CD4-positive, alpha-beta T cell (primary cell): Measurements from ENCODE around the gene TRIM66. TPM values are rescaled to one million over a fixed set of nuclear protein-coding genes. Genes with fewer than 3 reads are reported as not detected.

Experiments used
- ATAC-seq: fragments of 200-7000 bp; cut with Tn5 transposase; one replicate; pipeline ENCODE4 v1.10.0; 2022; ENCODE audit warnings: mild to moderate bottlenecking; ENCODE audit not compliant: poor library complexity
- CTCF ChIA-PET: fragments of 350-600 bp; sonication (Branson Sonifier 250); formaldehyde crosslinking; loops from one replicate; lab custom pipeline; 2021; ENCODE audit warnings: antibody characterized with exemption, inconsistent platforms; lab: Charles Lee
- POLR2A ChIA-PET: fragments of 350-600 bp; sonication (Branson Sonifier 250); formaldehyde crosslinking; loops from one replicate; lab custom pipeline; 2021; ENCODE audit warnings: antibody characterized with exemption, inconsistent platforms; lab: Charles Lee
- DNase-seq, 14 experiments: peaks; one replicate each; pipeline ENCODE4 v3.0.0-alpha.2; 2013 to 2020; ENCODE audit warnings: mixed read lengths in 2 of 14
- H3K27ac ChIP-seq, 2 donors: one replicate each; pipeline versions ENCODE4 v1.5.1 to v1.7.0; 2013; ENCODE audit warnings: low read length in 2 of 2, low read depth in 1 of 2, mild to moderate bottlenecking in 1 of 2
- H3K27me3 ChIP-seq, 2 experiments: 1 replicate in 1 of 2; 2 replicates in 1 of 2; pipeline versions ENCODE4 v1.6.1 to v1.7.0; 2013; ENCODE audit warnings: low read length in 2 of 2, control low read depth in 1 of 2, mild to moderate bottlenecking in 1 of 2, moderate library complexity in 1 of 2; ENCODE audit not compliant: insufficient read depth in 2 of 2, control insufficient read depth in 1 of 2
- H3K36me3 ChIP-seq: one replicate; pipeline ENCODE4 v1.6.1; 2013; ENCODE audit warnings: low read length, control low read depth; ENCODE audit not compliant: insufficient read depth
- H3K4me1 ChIP-seq: one replicate; pipeline ENCODE4 v1.6.1; 2013; ENCODE audit warnings: low read length, control low read depth; ENCODE audit not compliant: insufficient read depth
- H3K4me3 ChIP-seq: one replicate; pipeline ENCODE4 v1.5.1; 2013; ENCODE audit warnings: mild to moderate bottlenecking, low read length, moderate library complexity
- H3K9me3 ChIP-seq, 2 experiments: 1 replicate in 1 of 2; 2 replicates in 1 of 2; pipeline versions ENCODE4 v1.6.1 to v1.7.0; 2013; ENCODE audit warnings: low read length in 2 of 2, mild to moderate bottlenecking in 2 of 2, control low read depth in 1 of 2, moderate library complexity in 1 of 2; ENCODE audit not compliant: control insufficient read depth in 1 of 2, insufficient read depth in 1 of 2
- H3K27ac Mint-ChIP-seq: one replicate; pipeline ENCODE4 v1.8.0; 2020; ENCODE audit warnings: mixed read lengths
- H3K27me3 Mint-ChIP-seq: one replicate; pipeline ENCODE4 v1.8.0; 2021; ENCODE audit warnings: mixed read lengths
- H3K36me3 Mint-ChIP-seq: one replicate; pipeline ENCODE4 v1.8.0; 2021; ENCODE audit warnings: low read depth, mixed read lengths
- H3K4me1 Mint-ChIP-seq: one replicate; pipeline ENCODE4 v1.8.0; 2021; ENCODE audit warnings: low read depth, mixed read lengths
- H3K4me3 Mint-ChIP-seq: one replicate; pipeline ENCODE4 v1.8.0; 2020; ENCODE audit warnings: mild to moderate bottlenecking, mixed read lengths
- H3K9me3 Mint-ChIP-seq: one replicate; pipeline ENCODE4 v1.8.0; 2020; ENCODE audit warnings: mixed read lengths
- CTCF ChIP-seq: fragments of 200-600 bp; IDR thresholded peaks from one replicate; pipeline ENCODE4 v1.8.0; 2022; ENCODE audit warnings: antibody characterized with exemption, mild to moderate bottlenecking
- intact Hi-C, 2 experiments: fragments of 100-400 bp; cut with DNase I in 1 of 2; cut with micrococcal nuclease in 1 of 2; formaldehyde crosslinking; loops; one replicate each; pipeline versions ENCODE4 v1.15.1 to v1.9.0; 2023 to 2025; cut with DNase I, micrococcal nuclease
- total RNA-seq, 174 experiments: library from RNA in 2 of 174; stranded (reverse) in 2 of 174; gene quantifications; one replicate each; pipeline ENCODE4 v1.2.3 and lab custom pipeline; 2021 to 2026

Gene TRIM66
- total RNA-seq, 2 experiments from 2014 or later: 6.8 to 9.8 TPM

GRCh38 chr11:8705146-8705545, 22.7 kb upstream of the TRIM66 start:
- no peak overlapping the region for H3K27ac Mint-ChIP-seq
- no peaks in the 10 kb centered on the region for H3K27me3 ChIP-seq
- DNase-seq: no peak
- POLR2A ChIA-PET: no interaction called here
- no peaks in the 10 kb centered on the region for H3K36me3 Mint-ChIP-seq
- no peaks in the 10 kb centered on the region for H3K9me3 Mint-ChIP-seq
- H3K27me3 Mint-ChIP-seq: peaks cover 7% of the 10 kb centered on the region
- TF ChIP-seq CTCF: no peak
- no peaks in the 10 kb centered on the region for H3K4me1 ChIP-seq
- ATAC-seq: no peak
- H3K27ac ChIP-seq: no peak overlapping the region
- CTCF ChIA-PET: no interaction called here
- H3K4me3 ChIP-seq: no peak overlapping the region
- no peak overlapping the region for H3K4me3 Mint-ChIP-seq
- H3K36me3 ChIP-seq: no peaks in the 10 kb centered on the region
- H3K4me1 Mint-ChIP-seq: no peaks in the 10 kb centered on the region
- no peaks in the 10 kb centered on the region for H3K9me3 ChIP-seq
- intact Hi-C loops: no loop called here

GRCh38 chr11:8704136-8704535, 21.7 kb upstream of the TRIM66 start:
- Histone ChIP-seq H3K27ac (no peak overlapping the region), H3K9me3 (no peaks in the 10 kb centered on the region), H3K27me3 (no peaks in the 10 kb centered on the region), H3K4me1 (no peaks in the 10 kb centered on the region), H3K4me3 (no peak overlapping the region), H3K36me3 (no peaks in the 10 kb centered on the region)
- ChIA-PET POLR2A (no interaction called here), CTCF (no interaction called here)
- no peak for TF ChIP-seq CTCF
- intact Hi-C loops: no loop called here
- DNase-seq (no peak), ATAC-seq (no peak)
- no peak overlapping the region for H3K4me3 Mint-ChIP-seq
- no peaks in the 10 kb centered on the region for H3K27me3 Mint-ChIP-seq
- H3K4me1 Mint-ChIP-seq: no peaks in the 10 kb centered on the region
- no peaks in the 10 kb centered on the region for H3K36me3 Mint-ChIP-seq
- no peaks in the 10 kb centered on the region for H3K9me3 Mint-ChIP-seq
- no peak overlapping the region for H3K27ac Mint-ChIP-seq

- H3K36me3 Mint-ChIP-seq: no peaks in the 10 kb centered on the region
- Histone ChIP-seq H3K4me3 (no peak overlapping the region), H3K4me1 (no peaks in the 10 kb centered on the region), H3K27me3 (no peaks in the 10 kb centered on the region), H3K27ac (no peak overlapping the region), H3K9me3 (no peaks in the 10 kb centered on the region), H3K36me3 (no peaks in the 10 kb centered on the region)
- POLR2A ChIA-PET: no interaction called here
- H3K9me3 Mint-ChIP-seq: no peaks in the 10 kb centered on the region
- no peak overlapping the region for H3K27ac Mint-ChIP-seq
- no peak overlapping the region for H3K4me3 Mint-ChIP-seq
- no peaks in the 10 kb centered on the region for H3K4me1 Mint-ChIP-seq
- intact Hi-C loops: no loop called here
- DNase-seq (no peak), ATAC-seq (no peak)
- no peak for TF ChIP-seq CTCF
- CTCF ChIA-PET: no interaction called here
- no peaks in the 10 kb centered on the region for H3K27me3 Mint-ChIP-seq
Measured at GRCh38 chr11:8702598-8702915, 20.1 kb upstream of the TRIM66 start.
